HUDEP-2 (cell line): Measurements from ENCODE around the gene ALOX15.
"Not testable (repeated sequence)": the region's sequence is repeated elsewhere in the genome, so short reads cannot be mapped to it uniquely, and the experiment has no call there.

Experiments
- DNase-seq, 76 experiments: peaks; one replicate each; lab custom pipeline; 2025; ENCODE audit not compliant: unreplicated experiment in 76 of 76; lab: John Stamatoyannopoulos, UW

Gene ALOX15

DNA sequence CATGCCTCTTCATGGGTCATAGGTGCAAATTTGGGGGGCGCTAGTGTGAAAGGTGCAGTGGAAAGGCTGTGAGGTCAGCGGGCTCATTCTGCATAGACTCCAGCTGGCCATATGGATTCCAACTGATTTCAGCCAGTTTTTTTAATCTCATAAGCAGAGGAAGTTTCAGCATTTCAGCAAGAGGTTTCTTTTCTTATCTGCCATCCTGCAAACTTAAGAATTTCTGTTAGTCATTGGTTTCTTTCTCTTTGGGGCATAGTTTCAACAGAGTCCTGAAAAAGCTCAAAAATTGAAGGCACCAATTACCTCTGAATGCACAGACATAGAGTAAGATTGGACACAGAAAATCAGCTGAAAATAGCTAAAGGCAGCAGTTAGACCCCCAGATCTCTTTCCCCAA is 16.2 kb upstream of the ALOX15 start:
- DNase-seq: peak in 3 of 76 experiments; percentile 9 to 22 (median 15)

- DNase-seq: not testable (repeated sequence)
Measured at GRCh38 chr17:4655933-4656332, 14.5 kb upstream of the ALOX15 start.

DNA sequence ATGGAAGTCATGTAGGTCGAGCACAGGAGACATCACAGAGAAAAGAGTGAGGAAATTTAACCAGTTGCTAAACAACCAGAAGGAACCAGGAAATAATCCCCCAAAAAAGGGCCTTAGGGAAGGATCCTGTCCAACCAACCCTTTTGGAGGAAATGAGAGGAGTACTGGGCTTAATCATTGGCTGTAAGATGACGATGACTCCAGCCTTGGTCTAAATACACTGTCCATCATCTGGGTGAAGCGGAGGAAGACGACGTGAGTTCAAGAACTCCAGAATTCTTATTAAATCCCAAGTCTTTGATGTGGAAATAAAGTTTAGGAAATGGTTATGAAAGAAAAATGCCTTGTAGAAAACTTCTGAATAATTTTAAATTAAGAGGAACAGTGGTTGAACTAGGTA is 11.5 kb upstream of the ALOX15 start:
- no peak for DNase-seq

DNA sequence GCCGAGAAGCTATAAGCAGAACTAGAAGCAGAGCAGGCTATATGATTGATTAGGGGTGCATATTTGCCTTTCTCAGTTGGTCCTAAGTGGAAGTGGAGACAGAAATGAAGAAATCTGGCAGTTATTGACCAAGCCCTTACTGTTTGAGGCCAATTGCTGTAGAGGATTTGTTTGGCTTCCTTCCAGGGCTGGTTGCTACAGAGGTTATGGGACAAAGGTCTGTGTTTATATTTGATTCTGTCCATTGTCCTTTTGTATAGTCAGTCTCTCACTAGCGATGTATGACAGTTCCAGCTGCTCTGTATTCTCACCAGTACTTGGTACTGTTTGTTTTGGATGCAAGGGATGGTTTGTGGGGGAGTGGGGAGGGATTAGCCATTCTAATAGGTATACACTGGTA is 7.3 kb upstream of the ALOX15 start:
- DNase-seq: no peak

DNA sequence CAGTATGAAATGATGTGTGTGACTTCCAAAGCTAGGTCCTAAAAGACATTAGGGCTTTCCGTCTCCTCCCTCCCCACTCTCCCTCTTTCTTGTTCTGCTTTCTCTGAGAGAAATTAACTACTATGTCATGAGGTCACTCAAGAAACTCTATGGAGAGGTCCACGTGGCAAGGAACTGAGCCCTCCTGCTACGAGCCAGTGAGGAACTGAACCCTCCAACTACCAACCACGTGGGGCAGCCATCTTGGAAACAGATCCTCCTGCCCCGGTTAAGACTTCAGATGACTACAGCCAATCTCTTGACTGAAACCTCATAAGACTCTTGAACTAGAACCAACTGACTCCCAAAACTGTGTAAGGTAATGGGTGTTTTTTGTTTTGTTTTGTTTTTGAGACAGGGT is 4.2 kb upstream of the ALOX15 start:
- no peak for DNase-seq

DNA sequence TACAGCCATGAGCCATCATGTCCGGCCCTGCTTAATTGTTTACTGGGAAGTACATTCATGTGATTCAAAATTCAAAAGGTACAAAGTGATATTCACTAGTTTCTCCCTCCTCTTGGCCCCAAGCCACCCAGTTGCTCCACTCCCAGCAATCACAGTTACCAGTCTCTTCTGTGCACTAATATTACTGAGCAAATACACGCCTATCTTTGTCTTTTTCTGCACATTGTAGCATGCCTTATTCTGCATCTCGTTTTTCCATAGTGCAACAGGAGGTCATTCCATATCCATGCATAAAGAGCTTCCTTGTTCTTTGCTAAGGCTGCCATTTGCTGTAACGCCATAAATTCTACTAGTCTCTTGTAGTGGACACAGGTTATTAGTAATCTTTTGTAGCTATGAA is 2.2 kb upstream of the ALOX15 start:
- DNase-seq: no peak

GRCh38 chr17:4642286-4642685 is 808 bp upstream of the ALOX15 start:
- no peak for DNase-seq

DNA sequence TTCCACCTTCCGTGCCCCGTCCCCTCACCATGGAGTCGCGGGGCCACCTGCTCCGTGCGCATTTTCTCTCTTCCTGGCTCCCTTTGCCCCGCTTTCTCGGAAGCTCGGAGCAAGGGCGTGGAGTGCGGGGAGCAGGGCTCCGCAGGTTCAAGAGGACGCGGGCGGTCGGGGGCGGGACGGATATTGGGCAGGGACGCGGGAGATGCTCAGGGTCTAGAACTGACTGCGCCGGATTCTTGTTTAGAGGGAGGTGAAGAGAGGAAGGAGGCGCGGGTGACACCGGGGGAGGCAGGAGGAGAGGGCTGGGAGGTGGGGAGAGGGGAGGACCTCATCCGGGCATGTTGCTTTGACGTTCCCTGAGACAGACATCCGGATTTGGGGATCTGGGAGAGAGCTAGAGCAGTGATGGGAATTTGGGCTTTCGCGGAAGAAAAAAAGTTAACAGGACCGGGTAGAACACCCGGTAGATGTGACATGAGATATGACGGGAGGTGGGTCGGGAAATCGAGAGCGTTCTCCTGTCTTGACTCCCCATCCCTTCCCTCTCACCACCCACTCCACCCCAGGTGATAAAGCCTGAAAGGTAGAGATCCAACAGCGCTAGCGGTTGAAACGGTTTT is 799 bp downstream of the ALOX15 start:
- not testable (repeated sequence) for DNase-seq

DNA sequence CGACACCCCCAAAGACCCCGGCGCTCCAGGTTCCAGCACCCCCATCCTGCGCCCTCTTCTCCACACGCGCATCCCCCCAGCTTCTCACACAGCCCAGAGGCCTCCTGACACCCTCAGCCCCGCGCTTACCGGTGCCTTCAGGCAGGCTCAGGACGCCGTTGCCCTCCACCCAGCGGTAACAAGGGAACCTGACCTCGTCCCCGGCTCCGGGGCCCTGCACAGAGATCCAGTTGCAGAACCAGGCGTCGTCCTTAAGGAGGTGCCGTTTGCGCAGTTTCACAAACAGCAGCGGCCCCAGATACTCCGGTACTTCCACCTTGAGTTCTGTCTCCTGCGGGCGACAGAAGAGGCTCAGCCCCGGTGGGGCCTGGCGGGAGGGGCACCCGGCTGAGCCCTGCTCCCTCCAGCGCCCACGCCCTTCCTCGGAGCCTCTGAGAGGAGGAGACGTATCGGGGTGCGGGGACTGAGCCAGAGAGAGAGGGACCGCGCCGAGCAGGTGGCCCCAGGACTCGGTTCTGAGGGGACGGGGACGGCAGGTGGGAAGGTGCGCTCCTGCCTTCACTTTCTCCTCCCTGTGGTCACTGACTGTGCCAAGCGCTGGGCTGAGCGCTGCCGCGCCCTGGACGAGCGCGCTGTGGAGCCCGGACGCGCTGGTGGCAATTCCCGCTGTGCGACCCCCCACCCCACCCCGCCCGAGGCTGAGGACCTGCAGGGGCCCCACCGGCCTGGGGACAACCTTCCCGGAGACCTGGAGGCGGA is 2.0 kb downstream of the ALOX15 start:
- DNase-seq: peak in 38 of 76 experiments; percentile 3 to 46 (median 23)

- not testable (repeated sequence) for DNase-seq
Measured at GRCh38 chr17:4638766-4639165, 2.7 kb downstream of the ALOX15 start.

GRCh38 chr17:4636474-4637100 is 4.9 kb downstream of the ALOX15 start:
- DNase-seq: no peak

- DNase-seq: no peak
Measured at GRCh38 chr17:4635823-4636375, 5.6 kb downstream of the ALOX15 start.

DNA sequence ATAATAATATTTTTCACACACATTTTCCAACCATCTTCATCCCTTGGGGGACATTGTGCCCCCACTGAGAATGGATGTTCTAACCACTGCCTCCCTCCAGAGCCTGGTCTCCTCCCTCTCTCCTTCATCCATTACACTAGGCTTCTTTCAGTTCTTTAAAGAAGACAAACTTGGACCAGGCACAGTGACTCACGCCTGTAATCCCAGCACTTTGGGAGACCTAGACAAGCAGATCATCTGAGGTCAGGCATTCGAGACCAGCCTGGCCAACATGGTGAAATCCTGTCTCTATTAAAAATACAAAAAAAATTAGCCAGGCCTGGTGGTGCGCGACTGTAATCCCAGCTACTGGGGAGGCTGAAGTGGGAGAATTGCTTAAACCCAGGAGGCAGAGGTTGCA is 6.5 kb downstream of the ALOX15 start:
- no peak for DNase-seq

DNA sequence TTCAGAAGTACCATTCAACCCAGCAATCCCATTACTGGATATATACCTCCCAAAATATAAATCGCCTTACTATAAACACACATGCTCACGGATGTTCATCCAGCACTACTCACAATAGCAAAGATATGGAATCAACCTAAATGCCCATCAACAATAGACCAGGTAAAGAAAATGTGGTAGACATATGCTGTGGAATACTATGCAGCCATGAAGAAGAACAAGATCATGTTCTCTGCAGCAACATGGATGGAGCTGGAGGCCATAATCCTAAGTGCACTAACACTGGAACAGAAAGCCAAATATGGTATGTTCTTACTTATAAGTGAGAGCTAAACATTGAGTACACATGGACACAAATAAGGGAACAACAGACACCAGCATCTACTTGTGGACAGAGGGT is 7.8 kb downstream of the ALOX15 start:
- DNase-seq: no peak

GRCh38 chr17:4632581-4632920 is 8.9 kb downstream of the ALOX15 start:
- DNase-seq: no peak

GRCh38 chr17:4631836-4632580 is 9.5 kb downstream of the ALOX15 start:
- DNase-seq: no peak

- no peak for DNase-seq
Measured at GRCh38 chr17:4631431-4631830, 10.0 kb downstream of the ALOX15 start.

DNA sequence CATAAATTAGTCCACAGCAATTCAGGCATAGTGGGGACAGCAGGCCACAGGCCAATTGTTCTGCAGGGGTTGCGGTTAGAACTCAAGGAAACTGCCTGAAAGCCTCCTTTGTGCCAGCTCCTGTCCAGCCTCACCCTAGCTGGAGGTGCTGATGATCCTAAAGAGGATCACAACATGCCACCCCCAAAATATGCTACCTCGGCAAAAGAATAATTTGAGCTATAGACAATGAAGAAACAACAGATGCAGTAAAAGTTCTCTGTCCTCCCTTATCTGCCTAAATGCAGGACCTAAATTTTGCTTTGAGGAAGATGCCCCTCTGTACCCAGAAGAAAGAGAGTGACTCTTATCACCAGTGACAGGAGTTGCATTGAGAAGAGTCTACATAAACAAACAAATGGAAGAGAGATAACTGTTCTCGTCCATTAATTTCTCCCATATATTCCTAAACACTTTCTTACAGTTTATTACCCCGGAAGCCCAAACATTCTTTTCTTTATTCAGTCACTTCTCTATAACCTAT is 14.7 kb downstream of the ALOX15 start:
- peak in 12 of 76 experiments; percentile 4 to 46 (median 20) for DNase-seq

GRCh38 chr17:4625181-4625617 is 16.3 kb downstream of the ALOX15 start:
- no peak for DNase-seq

GRCh38 chr17:4624451-4624911 is 17.0 kb downstream of the ALOX15 start:
- DNase-seq: not testable (repeated sequence)

- no peak for DNase-seq
Measured at GRCh38 chr17:4623249-4623648, 18.2 kb downstream of the ALOX15 start.
